Endothelial cell of umbilical vein (primary cell): ENCODE results near the gene BSG. TPM values are rescaled to one million over a fixed set of nuclear protein-coding genes. Genes with fewer than 3 reads are reported as not detected.

Experiments used
- BruUV-seq: library from RNA; stranded (reverse); fragments of 400-500 nt; replicated peaks from 2 replicates; lab custom pipeline; 2021; lab: Mats Ljungman, UMichigan
- CTCF ChIA-PET: fragments of 300-600, 350-600 bp; sonication (Branson Sonifier 250); formaldehyde crosslinking; loops from one replicate; lab custom pipeline; 2021; ENCODE audit warnings: antibody characterized with exemption, inconsistent platforms; lab: Charles Lee
- POLR2A ChIA-PET: fragments of 300-600, 350-600 bp; sonication (Branson Sonifier 250); formaldehyde crosslinking; loops from one replicate; lab custom pipeline; 2021; ENCODE audit warnings: antibody characterized with exemption, inconsistent platforms; lab: Charles Lee
- DNase-seq: peaks from one replicate; pipeline ENCODE4 v3.0.0-alpha.2; 2011; ENCODE audit warnings: low read depth, low spot score
- FAIRE-seq: peaks from 2 replicates; lab custom pipeline; 2011; peaks lifted over from hg19 to GRCh38; lab: Jason Lieb, UNC
- H2AFZ ChIP-seq: 2 replicates; pipeline ENCODE4 v1.6.0; 2012; ENCODE audit warnings: low read depth, low read length, control low read depth, inconsistent platforms
- H3K27ac ChIP-seq: 2 replicates; pipeline ENCODE4 v1.5.1; 2011; ENCODE audit warnings: low read depth, mild to moderate bottlenecking, control low read depth, low read length, moderate library complexity; ENCODE audit not compliant: insufficient read depth
- H3K27me3 ChIP-seq, 2 experiments: 2 replicates each; pipeline versions ENCODE4 v1.6.0 to v1.6.1; 2011; ENCODE audit warnings: low read length in 2 of 2, mixed read lengths in 1 of 2; ENCODE audit not compliant: control insufficient read depth in 2 of 2, insufficient read depth in 2 of 2
- H3K36me3 ChIP-seq, 2 experiments: 2 replicates in 1 of 2; 3 replicates in 1 of 2; pipeline ENCODE4 v1.5.1; 2011; ENCODE audit warnings: low read length in 2 of 2, mild to moderate bottlenecking in 1 of 2, moderate library complexity in 1 of 2; ENCODE audit not compliant: control insufficient read depth in 2 of 2, insufficient read depth in 2 of 2; ENCODE audit errors: extremely low read depth in 1 of 2
- H3K4me1 ChIP-seq: 3 replicates; pipeline ENCODE4 v1.5.1; 2011; ENCODE audit warnings: mild to moderate bottlenecking, low read length; ENCODE audit not compliant: control insufficient read depth, insufficient read depth; ENCODE audit errors: extremely low read depth
- H3K4me2 ChIP-seq: 2 replicates; pipeline ENCODE4 v1.6.1; 2011; ENCODE audit warnings: low read length, control low read depth, mixed read lengths; ENCODE audit not compliant: insufficient read depth
- H3K4me3 ChIP-seq, 3 experiments: fragments of 200-600 bp in 1 of 3; sonication (generic), shearing (Covaris generic) in 1 of 3; replicated peaks in 1 of 3; 2 replicates each; pipeline ENCODE4 v1.5.1; 2011 to 2016; ENCODE audit warnings: control low read depth in 3 of 3, low read length in 3 of 3, mild to moderate bottlenecking in 2 of 3, inconsistent platforms in 1 of 3, low read depth in 1 of 3, moderate library complexity in 1 of 3; ENCODE audit not compliant: insufficient read depth in 1 of 3
- H3K79me2 ChIP-seq: 2 replicates; pipeline ENCODE4 v1.6.0; 2012; ENCODE audit warnings: low read length, inconsistent platforms; ENCODE audit not compliant: control insufficient read depth, insufficient read depth
- H3K9ac ChIP-seq: replicated peaks from 2 replicates; pipeline ENCODE3; 2011; ENCODE audit warnings: low read length, control low read depth; ENCODE audit not compliant: insufficient read depth; ENCODE audit errors: extremely low read depth
- H3K9me1 ChIP-seq: replicated peaks from 3 replicates; pipeline ENCODE4 v1.6.0; 2011; ENCODE audit warnings: mild to moderate bottlenecking, low read length; ENCODE audit not compliant: control insufficient read depth, insufficient read depth; ENCODE audit errors: extremely low read depth
- H3K9me3 ChIP-seq: replicated peaks from 2 replicates; pipeline ENCODE4 v1.5.1; 2012; ENCODE audit warnings: low read length, inconsistent platforms; ENCODE audit not compliant: control insufficient read depth, insufficient read depth
- H4K20me1 ChIP-seq: replicated peaks from 2 replicates; pipeline ENCODE3; 2011; ENCODE audit warnings: mild to moderate bottlenecking, low read length; ENCODE audit not compliant: control insufficient read depth, insufficient read depth; ENCODE audit errors: extremely low read depth
- EZH2 ChIP-seq: IDR thresholded peaks from 2 replicates; pipeline ENCODE4 v1.6.1; 2012; ENCODE audit warnings: borderline replicate concordance, low read depth, mild to moderate bottlenecking, moderate library complexity, low read length, inconsistent platforms; ENCODE audit not compliant: severe bottlenecking
- FOS ChIP-seq: IDR thresholded peaks from 2 replicates; pipeline ENCODE4 v1.6.1; 2011; ENCODE audit warnings: mild to moderate bottlenecking, low read length, moderate library complexity, borderline replicate concordance; ENCODE audit not compliant: insufficient read depth
- GATA2 ChIP-seq: IDR thresholded peaks from 2 replicates; pipeline ENCODE4 v1.7.0; 2011; ENCODE audit warnings: low read depth, mild to moderate bottlenecking, moderate library complexity, mixed read lengths, low read length; ENCODE audit not compliant: insufficient read length, insufficient read depth
- JUN ChIP-seq: IDR thresholded peaks from 2 replicates; pipeline ENCODE4 v1.6.1; 2011; ENCODE audit warnings: borderline replicate concordance, low read depth; ENCODE audit not compliant: insufficient read length, insufficient read depth
- MYC ChIP-seq: IDR thresholded peaks from one replicate; pipeline ENCODE4 v1.6.1; 2011; ENCODE audit warnings: mild to moderate bottlenecking, low read depth, low read length
- POLR2A ChIP-seq: IDR thresholded peaks from 2 replicates; pipeline ENCODE4 v1.6.1; 2012; ENCODE audit warnings: low read depth, mild to moderate bottlenecking, control low read depth, low read length
- POLR2AphosphoS5 ChIP-seq: IDR thresholded peaks from 2 replicates; pipeline ENCODE4 v1.6.1; 2012; ENCODE audit warnings: low read depth, mild to moderate bottlenecking, control low read depth, low read length, moderate library complexity; ENCODE audit not compliant: insufficient read depth
- dilution Hi-C: fragments of 300-500 bp; cut with MboI; formaldehyde crosslinking; loops from one replicate; pipeline ENCODE4 v1.15.0; 2019; ENCODE audit warnings: low sequenced_read_pairs; ENCODE audit not compliant: extremely low pct_ligation_motif_present
- intact Hi-C: fragments of 100-400 bp; cut with micrococcal nuclease; formaldehyde crosslinking; loops from one replicate; pipeline ENCODE4 v1.10.0; 2022
- polyA plus RNA-seq, 4 experiments: library from polyadenylated mRNA; depleted of rRNA in 3 of 4; stranded (reverse) in 3 of 4; unstranded in 1 of 4; fragments of >200 nt; gene quantifications; 2 replicates each; pipeline versions ENCODE4 v1.2.1 to v1.2.3, GENCODE V29; 2011 to 2012; ENCODE audit warnings: missing spikeins in 1 of 4
- total RNA-seq: library from RNA; stranded (reverse); gene quantifications from 2 replicates; pipeline ENCODE4 v1.2.3, GENCODE V29; 2021
- TF ChIP-seq, protein P1 (sequence below), 2 donors: IDR thresholded peaks; 1 replicate in 1 of 2; 2 replicates in 1 of 2; pipeline ENCODE4 v1.5.1; 2011; ENCODE audit warnings: low read length in 2 of 2, mild to moderate bottlenecking in 2 of 2, moderate library complexity in 2 of 2, control low read depth in 1 of 2, inconsistent platforms in 1 of 2, low read depth in 1 of 2; ENCODE audit not compliant: insufficient read depth in 1 of 2; ENCODE audit errors: extremely low read depth in 1 of 2
- TF ChIP-seq, protein P2 (sequence below): IDR thresholded peaks from 2 replicates; pipeline ENCODE4 v1.6.1; 2011; ENCODE audit not compliant: insufficient read depth, insufficient read length

Gene BSG
- total and polyA plus RNA-seq, 2 donors (not counting 3 experiments of a cell fraction or from before 2014, with no cell fraction given): 485 to 661 TPM

DNA sequence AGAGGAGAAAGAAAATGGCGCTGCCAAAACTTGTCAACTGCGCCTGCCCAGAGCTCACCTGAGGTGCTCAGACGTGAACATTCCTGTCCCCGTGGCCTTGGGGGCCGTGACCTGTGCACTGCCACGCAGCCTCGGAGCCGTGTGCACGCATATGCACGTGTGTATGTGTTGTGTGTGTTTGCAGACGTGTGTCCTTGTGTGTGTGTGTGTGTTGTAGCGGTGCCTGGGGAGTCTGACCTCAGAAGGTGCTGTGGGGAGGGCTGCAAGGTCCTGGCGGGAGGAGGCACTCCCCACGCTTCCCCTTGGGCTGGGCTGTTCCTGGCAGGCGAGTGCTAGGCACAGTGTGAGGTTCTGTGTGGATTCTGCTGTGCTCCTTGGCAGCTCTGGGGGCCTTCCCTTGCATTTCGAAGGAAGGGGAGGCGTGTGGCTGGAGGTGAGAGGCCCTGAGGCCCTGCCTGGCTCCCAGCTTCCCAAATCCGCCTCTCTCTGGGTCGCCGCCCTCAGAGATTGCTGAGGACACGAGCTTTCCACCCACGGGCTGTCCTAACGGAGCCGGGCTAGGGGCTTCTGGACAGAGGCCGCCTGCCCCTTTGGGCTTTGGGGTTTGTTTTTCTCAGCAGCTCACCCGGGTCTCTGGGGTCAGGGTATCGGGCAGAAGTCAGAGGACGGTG lies 4.5 kb downstream of the BSG start:
- CTCF ChIA-PET: interaction anchor here (0.7 to 2.6 kb wide), 7 partner anchors 7 to 157 kb away, joined by 3 to 21 read pairs (median 4); no protein-coding TSS in a partner anchor
- no peak overlapping the region for H3K9ac ChIP-seq
- POLR2A ChIA-PET: interaction anchor here (1.0 kb wide), 1 partner anchor 7 kb away, joined by 4 read pairs; no protein-coding TSS in a partner anchor

More for the DNA sequence above, 4.5 kb downstream of the BSG start:
- H3K36me3 ChIP-seq: peaks cover 5 to 24% of the 10 kb centered on the region in 2 experiments
- no TSS peak for BruUV-seq
- dilution Hi-C loops: no loop called here
- TF ChIP-seq EZH2 (no peak), POLR2AphosphoS5 (no peak), FOS (no peak), MYC (no peak), GATA2 (no peak), POLR2A (no peak), JUN (no peak)
- TF ChIP-seq, protein P1, sequence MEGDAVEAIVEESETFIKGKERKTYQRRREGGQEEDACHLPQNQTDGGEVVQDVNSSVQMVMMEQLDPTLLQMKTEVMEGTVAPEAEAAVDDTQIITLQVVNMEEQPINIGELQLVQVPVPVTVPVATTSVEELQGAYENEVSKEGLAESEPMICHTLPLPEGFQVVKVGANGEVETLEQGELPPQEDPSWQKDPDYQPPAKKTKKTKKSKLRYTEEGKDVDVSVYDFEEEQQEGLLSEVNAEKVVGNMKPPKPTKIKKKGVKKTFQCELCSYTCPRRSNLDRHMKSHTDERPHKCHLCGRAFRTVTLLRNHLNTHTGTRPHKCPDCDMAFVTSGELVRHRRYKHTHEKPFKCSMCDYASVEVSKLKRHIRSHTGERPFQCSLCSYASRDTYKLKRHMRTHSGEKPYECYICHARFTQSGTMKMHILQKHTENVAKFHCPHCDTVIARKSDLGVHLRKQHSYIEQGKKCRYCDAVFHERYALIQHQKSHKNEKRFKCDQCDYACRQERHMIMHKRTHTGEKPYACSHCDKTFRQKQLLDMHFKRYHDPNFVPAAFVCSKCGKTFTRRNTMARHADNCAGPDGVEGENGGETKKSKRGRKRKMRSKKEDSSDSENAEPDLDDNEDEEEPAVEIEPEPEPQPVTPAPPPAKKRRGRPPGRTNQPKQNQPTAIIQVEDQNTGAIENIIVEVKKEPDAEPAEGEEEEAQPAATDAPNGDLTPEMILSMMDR (IDR thresholded peaks at IDR 0.05; ENCODE audit: extremely low read depth in 1 of 2, insufficient read depth in 1 of 2, low read depth in 1 of 2, low read length in 2 of 2): no peak
- TF ChIP-seq, protein P2, sequence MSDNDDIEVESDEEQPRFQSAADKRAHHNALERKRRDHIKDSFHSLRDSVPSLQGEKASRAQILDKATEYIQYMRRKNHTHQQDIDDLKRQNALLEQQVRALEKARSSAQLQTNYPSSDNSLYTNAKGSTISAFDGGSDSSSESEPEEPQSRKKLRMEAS: no peak
- FAIRE-seq: no peak
- no peak overlapping the region for H3K4me2 ChIP-seq
- H3K9me3 ChIP-seq: no peaks in the 10 kb centered on the region
- intact Hi-C loops: no loop called here
- no peaks in the 10 kb centered on the region for H3K9me1 ChIP-seq
- H3K79me2 ChIP-seq: peaks cover 75% of the 10 kb centered on the region
- H3K27ac ChIP-seq: no peak overlapping the region
- no peak overlapping the region for H3K4me3 ChIP-seq
- peaks cover 2% of the 10 kb centered on the region for H4K20me1 ChIP-seq
- H2AFZ ChIP-seq: no peak overlapping the region
- DNase-seq: no peak
- no peaks in the 10 kb centered on the region for H3K27me3 ChIP-seq
- H3K4me1 ChIP-seq: peaks cover 20% of the 10 kb centered on the region
